Measurements from ENCODE around the gene UNC13A.
A peak's percentile ranks its signal among the peaks of the same experiment; 100 is the strongest.

The UNC13A gene

GRCh38 chr19:17624314-17624991, 63.7 kb downstream of the UNC13A start:
- DNase-seq = no peak

GRCh38 chr19:17623224-17623935, 64.8 kb downstream of the UNC13A start:
- DNase-seq = no peak

DNA sequence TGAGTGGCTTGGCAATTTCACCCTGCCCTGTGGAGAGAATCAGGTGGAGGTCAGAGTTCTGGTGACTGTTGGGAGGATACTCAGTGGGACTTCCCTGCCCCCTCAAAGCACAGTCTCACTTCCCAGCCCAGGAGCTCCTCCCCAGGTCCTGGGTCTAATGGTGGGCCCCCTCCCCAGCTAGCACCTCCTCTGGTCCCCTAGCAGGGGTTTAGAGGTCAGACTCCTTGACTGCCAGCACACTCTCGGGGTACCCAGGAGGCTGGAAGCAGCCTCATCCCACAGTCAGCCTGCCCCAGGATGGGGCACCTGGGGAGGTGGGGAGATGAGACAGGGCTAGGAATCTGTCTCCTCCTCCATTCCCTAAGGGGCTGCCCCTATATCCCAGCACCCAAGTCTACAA, 67.5 kb downstream of the UNC13A start:
- DNase-seq = no peak

DNA sequence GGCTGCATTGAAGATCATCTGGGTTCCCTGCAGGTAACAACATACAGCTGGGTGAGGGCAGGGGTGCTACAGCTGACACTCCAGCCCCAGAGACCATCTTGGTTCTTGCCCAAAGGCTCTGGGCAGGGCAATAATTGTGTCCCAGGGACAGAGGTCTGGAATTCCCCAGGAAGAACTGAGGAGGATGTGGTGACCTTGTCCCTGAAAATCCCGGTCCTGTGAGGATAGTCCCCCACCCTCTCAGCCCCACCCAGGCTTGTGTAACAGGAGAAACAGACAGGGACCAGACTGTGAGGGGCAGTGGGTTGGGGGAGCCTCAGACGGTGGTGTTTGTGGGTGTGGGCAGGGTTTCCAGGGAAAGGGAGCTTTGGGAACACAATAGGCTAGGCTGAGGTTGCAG, 69.2 kb downstream of the UNC13A start:
- DNase-seq = no peak

DNA sequence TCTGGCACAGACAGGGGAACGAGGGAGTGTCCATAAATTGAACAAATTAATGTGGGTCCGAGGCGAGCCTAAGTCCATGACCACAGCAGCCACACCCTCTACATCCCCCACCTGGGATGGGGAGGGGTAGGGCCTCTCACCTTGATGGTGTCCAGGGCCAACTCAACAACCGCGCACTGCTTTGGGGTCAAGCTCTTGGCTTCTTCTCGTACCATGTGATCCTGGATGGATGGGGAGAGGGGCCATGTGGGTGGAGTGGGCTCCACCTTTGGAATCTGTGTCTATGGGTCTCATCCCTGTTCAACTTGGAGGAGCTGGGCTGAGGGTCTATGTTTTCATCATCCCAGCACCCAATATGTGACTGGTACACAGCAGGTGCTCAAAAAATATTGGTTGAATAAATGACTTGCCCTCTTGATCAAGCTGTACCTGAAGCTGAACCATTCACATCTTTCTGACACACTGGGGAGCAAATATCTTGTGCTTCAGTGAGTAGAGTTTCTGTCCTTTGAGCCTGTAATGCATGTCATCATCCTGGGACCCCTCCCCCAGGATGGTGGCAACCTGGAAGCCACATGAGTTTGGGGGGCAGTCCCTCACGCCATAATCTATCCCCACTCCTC, 69.8 kb downstream of the UNC13A start:
- DNase-seq = no peak

- DNase-seq = no peak
These were observed 70.4 kb downstream of the UNC13A start for GRCh38 chr19:17617807-17618192.

DNA sequence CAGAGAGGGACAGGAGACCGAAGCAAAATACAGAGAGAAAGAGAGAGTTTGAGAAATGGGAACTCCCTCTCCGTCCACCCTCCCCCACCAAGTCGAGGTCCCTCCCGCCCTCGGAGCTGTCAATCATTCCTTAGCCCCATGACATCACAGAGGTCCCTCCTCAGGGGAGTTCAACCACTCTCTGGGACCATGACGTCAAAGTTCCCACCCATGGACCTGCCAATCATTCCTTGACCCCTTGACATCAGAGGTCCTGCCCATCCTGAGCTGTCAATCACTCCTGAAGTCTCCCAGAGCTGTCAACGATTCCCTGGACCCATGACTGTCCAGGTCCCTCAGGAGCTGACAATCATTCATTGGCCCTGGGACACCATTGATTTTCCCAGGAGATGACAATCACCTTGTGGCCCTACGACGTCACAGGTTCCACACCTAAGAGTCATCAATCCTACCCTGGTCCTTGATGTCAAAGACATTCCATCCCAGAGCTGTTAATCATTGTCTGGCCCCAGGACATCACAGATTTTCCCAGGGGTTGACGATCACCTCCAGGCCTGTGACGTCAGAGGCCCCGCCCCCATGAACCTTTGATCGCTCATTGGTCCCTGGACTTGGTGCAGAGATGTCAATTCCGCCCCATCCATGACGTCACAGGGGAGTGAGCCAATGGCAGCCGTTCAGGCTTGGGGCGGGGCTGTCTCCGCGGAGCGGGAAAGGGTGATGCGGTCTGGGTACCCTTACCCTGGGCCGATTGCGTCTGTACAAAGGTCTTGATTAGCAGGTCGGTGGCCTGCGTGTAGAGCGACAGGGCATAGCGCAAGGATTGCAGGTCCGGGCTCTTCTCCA, 71.0 kb downstream of the UNC13A start:
- DNase-seq = no peak

- no peak for DNase-seq
These were observed 71.5 kb downstream of the UNC13A start for GRCh38 chr19:17616686-17616960.

- DNase-seq = no peak
These were observed 72.1 kb downstream of the UNC13A start for GRCh38 chr19:17615889-17616685.

GRCh38 chr19:17614476-17614875, 73.7 kb downstream of the UNC13A start:
- DNase-seq = no peak

GRCh38 chr19:17611462-17612244, 76.5 kb downstream of the UNC13A start:
- no peak for DNase-seq

GRCh38 chr19:17610384-17610783, 77.8 kb downstream of the UNC13A start:
- DNase-seq = no peak

- DNase-seq = no peak
These were observed 80.2 kb downstream of the UNC13A start for GRCh38 chr19:17607936-17608335.

GRCh38 chr19:17606590-17607185, 81.5 kb downstream of the UNC13A start:
- DNase-seq = no peak

DNA sequence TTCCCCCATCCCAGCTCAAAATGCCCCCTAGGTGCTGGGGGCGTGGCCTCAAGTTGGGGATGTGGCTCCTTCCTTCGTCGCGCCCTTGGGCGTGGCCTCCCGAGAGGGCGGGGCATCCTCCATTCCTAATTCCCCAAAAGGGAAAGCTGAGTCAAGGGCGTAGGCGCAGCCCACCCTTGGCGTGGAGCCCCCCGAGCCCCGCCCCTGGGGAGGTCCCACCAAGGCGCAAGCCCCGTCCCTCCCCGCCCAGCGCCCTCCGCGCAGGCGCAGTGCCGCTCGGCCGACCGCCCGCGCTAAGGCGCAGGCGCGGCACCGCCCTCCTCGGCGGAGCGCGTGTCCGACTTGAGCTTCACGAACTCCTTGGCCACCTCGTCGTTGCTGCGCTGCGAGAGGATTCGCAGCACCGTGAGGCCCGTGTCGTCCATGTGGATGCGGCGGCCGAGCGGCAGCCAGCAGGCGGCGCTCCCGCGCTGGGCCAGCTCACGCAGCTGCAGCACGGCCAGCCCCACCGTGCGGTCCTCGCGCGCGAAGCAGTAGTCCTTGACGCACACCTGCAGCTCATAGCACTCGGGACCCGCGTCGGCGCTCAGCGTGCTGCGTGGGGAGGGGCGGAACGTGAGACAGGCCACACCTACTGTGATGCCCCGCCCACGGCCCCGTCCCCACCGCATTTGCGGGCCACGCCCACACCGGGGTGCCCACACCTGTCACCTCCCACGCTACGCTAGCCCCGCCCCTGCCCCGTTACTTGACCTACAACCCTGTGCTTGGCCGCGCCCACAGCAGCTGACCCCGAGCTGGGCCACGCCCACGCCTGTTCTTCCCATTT, 82.2 kb downstream of the UNC13A start:
- DNase-seq = peak; percentile 73 to 76

DNA sequence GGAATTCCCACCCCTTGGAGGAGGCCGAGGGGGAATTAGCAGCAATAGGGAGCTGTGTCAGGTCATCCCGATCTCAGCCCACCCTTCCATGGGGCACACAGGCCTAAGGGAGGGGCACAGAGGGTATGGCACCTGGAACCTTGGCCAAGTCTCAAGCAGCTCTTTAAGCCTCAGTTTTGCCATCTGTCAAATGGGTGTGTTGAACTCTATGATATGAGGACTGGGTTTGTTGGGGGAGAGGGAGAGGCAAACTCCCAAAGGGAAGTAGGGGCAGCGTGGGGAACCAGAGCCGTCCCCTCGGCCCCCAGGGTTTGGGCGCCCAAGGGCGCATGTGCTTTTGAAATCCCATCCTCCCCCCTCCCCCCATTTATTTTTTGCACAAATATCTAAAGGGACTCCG, 83.0 kb downstream of the UNC13A start:
- no peak for DNase-seq

- no peak for DNase-seq
These were observed 83.7 kb downstream of the UNC13A start for GRCh38 chr19:17604372-17605025.

DNA sequence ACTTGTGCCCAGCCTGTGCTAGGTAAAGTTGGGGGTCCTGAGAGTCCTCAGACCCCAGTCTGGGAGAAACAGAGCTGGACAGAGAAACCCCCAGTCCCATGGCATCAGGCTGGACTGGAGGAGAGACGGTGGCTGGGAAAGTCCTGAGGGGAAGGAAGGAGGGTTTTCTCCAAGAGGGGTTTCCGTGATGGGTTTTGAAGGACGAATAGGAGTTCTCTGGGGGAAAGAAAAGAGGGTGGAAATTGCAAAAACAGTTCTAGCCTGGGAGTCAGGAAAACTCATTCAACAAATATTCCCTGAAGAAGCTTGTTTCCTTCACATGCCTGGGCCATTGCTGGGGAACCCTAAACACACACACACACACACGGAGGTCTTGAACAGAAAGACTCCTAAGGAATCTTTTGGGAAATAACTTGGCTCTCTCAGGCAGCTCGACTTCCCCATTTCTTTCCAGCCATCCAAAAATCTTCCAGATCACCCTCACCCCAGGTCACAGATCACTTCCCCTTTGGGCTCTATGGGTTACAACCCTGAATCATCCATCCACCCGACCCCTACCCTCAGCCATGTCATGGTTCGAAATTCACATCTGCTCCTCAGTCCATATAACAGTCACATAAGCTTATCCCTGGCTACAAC, 85.2 kb downstream of the UNC13A start:
- no peak for DNase-seq

DNA sequence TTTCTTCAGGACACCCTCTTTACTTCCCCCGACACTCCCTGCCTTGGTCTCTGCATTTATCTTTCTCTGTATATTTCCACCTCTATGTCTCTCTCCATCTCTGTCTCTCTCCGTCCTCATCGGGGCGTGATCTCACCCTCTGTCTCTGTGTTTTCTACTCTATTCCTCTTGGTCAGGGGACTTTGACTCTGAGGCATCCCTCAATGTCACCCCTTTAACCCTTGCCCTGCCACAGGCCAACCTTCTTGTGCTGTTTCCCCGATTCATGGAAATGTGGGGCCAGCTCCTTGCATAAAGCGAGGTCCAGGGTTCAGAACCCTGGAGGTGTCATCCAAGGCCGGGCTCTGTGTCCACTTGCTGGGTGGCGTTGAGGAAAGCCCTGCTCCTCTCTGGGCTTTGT, 85.9 kb downstream of the UNC13A start:
- DNase-seq = no peak

- DNase-seq = no peak
These were observed 86.5 kb downstream of the UNC13A start for GRCh38 chr19:17601683-17602082.

Measured in NCI-H187 (cell line).